IPS DF 6.9 (cell line): ENCODE results near the gene NEUROD1.

ENCODE experiments used
- DNase-seq: peaks from one replicate; pipeline ENCODE4 v3.0.0-alpha.2; 2013; ENCODE audit warnings: low read depth, low spot score
- H3K27ac ChIP-seq: one replicate; pipeline ENCODE4 v1.5.1; 2013; ENCODE audit warnings: low read length, control low read depth
- H3K27me3 ChIP-seq: 2 replicates; pipeline ENCODE4 v1.6.1; 2013; ENCODE audit warnings: mild to moderate bottlenecking, low read length; ENCODE audit not compliant: control insufficient read depth, insufficient read depth
- H3K36me3 ChIP-seq: 2 replicates; pipeline ENCODE4 v1.6.1; 2013; ENCODE audit warnings: low read length; ENCODE audit not compliant: control insufficient read depth, insufficient read depth
- H3K4me1 ChIP-seq: 2 replicates; pipeline ENCODE4 v1.6.1; 2013; ENCODE audit warnings: low read length; ENCODE audit not compliant: control insufficient read depth, insufficient read depth
- H3K4me3 ChIP-seq: 2 replicates; pipeline ENCODE4 v1.5.1; 2013; ENCODE audit warnings: mild to moderate bottlenecking, low read length
- H3K9me3 ChIP-seq: 2 replicates; pipeline ENCODE4 v1.6.1; 2013; ENCODE audit warnings: low read length, inconsistent platforms; ENCODE audit not compliant: control insufficient read depth, insufficient read depth
- WGBS: extraction: QIAGEN DNeasy Blood & Tissue Kit; methylation state at CpG from one replicate; pipeline ENCODE4 v1.1.7; 2013; ENCODE audit warnings: mixed read lengths, missing lambda C conversion rate; ENCODE audit not compliant: insufficient read length, insufficient coverage; 5-methylcytosine and 5-hydroxymethylcytosine counted together

The NEUROD1 gene

DNA sequence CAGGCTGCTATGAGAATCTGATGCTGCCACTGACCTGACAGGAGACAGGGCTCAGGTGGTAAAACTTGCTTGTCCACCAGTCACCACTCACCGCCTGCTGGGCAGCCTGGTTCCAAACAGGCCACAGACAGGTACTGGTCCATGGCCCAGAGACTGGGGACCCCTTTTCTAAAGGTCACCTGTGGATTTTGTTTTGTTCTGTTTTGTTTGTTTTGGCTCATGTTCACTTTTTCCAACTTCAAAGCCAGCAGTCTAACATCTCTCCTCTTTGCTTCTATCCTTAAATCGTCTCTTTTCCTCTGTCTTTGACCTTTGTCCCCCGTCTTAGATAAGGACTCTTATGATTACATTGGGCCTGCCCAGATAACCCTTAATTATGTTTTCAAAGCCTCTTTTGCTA lies 20.1 kb downstream of the NEUROD1 start:
- DNase-seq: no peak
- H3K4me3 ChIP-seq: no peak overlapping the region
- H3K4me1 ChIP-seq: no peaks in the 10 kb centered on the region
- H3K36me3 ChIP-seq: no peaks in the 10 kb centered on the region
- H3K27ac ChIP-seq: no peak overlapping the region
- H3K9me3 ChIP-seq: no peaks in the 10 kb centered on the region
- H3K27me3 ChIP-seq: peaks cover 33% of the 10 kb centered on the region
- WGBS: no CpG with 5 or more reads among the region's 3 CpGs

DNA sequence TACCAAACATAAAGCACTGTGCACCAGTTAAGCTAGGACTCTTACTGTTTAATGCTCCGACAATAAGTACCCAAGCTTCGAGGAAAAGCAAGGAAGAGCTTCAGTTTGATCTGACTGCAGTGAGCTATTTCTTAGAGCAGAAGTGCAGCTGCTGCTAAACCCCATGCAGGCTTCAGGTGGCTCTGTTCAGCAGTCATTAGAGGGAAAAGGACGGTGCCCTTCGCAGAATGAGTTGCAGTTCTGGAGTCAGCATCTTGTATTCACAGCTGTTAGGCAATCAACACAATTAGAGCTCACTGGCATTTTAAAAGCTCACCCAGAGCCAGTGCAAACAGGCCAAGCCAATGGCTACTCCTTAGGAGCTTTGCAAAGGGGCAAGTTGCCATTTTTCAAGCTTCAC lies 21.9 kb downstream of the NEUROD1 start:
- Histone ChIP-seq H3K4me3 (no peak overlapping the region), H3K9me3 (no peaks in the 10 kb centered on the region), H3K4me1 (no peaks in the 10 kb centered on the region), H3K27ac (no peak overlapping the region), H3K27me3 (peaks cover 36% of the 10 kb centered on the region), H3K36me3 (no peaks in the 10 kb centered on the region)
- WGBS: no CpG with 5 or more reads among the region's 4 CpGs
- DNase-seq: no peak

DNA sequence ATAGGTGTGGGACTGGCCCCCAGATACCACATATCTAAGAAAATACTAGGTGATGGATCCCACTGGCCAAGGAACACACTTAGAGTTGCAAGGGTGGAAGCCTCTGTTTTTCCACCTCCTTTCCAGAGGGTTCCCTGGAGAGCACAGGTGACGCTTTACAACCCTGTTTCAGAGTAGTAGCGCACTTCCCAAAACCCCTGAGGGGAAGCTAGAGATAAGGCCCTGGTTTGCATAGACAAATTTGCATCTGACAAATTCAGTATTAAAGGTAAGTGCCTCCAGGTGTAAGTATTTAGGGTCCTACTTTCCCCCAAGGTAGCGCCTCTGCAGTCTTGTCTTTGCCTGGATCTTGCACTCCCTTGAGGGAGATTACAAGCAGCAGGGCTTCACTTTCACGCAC lies 22.9 kb downstream of the NEUROD1 start:
- Histone ChIP-seq H3K27me3 (peaks cover 36% of the 10 kb centered on the region), H3K36me3 (no peaks in the 10 kb centered on the region), H3K9me3 (no peaks in the 10 kb centered on the region), H3K27ac (no peak overlapping the region), H3K4me1 (no peaks in the 10 kb centered on the region), H3K4me3 (peak overlapping the region; percentile 49; the same call in 1 of the 2 replicates)
- WGBS: no CpG with 5 or more reads among the region's 4 CpGs
- DNase-seq: no peak

DNA sequence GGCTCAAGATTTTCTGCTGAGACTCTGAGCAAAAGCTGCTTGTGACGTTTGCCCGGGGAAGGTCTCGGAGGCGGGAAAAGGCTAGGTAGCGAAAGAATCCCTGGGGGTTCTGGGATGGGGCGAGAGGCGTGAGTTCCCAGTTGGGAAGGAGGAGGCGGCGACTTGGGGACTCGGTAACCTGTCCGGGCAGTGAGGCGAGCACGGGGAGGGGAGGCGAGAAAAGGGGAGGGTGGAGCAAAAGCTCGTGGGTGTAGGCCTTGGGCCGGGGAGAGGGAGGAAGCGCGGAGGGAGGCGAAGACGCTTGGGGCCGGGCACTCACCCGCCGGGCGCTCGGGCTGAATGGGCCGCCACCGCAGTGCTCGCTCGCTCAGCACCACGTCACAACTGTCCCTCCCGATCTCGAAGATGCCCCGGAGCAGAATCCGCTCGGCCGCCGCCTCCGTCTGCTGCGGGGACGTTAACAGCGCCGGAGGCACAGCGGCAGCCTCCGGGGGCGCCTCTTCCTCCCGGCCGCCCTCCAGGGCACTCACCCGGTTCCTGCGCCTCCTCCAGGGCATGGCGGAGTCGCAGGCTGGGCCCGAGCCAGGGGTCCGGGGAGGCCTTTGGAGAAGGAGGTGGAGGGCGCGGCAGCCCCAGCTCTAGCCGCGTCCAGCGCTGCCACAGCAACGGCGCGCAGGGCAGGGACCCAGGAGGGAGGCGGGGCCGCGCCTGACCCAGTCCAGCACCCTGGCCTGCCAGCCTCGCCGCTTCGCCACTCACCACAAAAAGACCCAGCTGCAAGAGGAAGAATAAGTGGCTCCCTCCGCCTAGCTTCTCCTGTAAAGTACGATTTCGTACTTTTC lies 23.6 kb downstream of the NEUROD1 start, which contains the start of gene CERKL:
CERKL (minus strand) TSS at position 656 of the 842 bp plus-strand sequence; CDS start at position 557, 99 bp downstream.
- Histone ChIP-seq H3K27me3 (peaks cover 36% of the 10 kb centered on the region), H3K4me1 (no peaks in the 10 kb centered on the region), H3K27ac (no peak within 1 kb of the TSS), H3K36me3 (no peaks in the 10 kb centered on the region), H3K9me3 (no peaks in the 10 kb centered on the region), H3K4me3 (peak within 1 kb of the TSS; percentile 49; the same call in 1 of the 2 replicates)
- peak; percentile 79 for DNase-seq
- no CpG with 5 or more reads among the region's 70 CpGs for WGBS

DNA sequence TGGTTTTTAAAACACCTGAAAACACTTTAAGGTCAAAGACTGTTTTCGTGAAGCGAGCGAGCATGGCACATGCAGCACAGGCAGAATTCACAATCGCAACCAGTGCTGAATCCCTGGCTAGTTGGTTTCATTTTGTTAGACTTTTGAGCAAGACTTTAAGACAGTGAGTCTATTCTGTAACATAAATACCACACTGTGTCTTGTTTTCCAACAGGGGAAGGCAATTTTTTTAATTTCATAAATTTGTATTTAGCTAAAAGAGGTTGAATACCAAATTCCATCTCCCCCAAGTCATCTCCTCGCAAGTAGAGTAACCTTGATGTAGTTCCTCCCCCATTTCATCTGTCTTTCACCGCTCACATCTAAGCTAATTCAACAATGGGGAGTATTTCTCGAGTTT lies 24.8 kb downstream of the NEUROD1 start:
- Histone ChIP-seq H3K9me3 (no peaks in the 10 kb centered on the region), H3K27me3 (peaks cover 34% of the 10 kb centered on the region), H3K4me3 (no peak overlapping the region), H3K27ac (no peak overlapping the region), H3K4me1 (no peaks in the 10 kb centered on the region), H3K36me3 (no peaks in the 10 kb centered on the region)
- DNase-seq: no peak
- WGBS: no CpG with 5 or more reads among the region's 7 CpGs

DNA sequence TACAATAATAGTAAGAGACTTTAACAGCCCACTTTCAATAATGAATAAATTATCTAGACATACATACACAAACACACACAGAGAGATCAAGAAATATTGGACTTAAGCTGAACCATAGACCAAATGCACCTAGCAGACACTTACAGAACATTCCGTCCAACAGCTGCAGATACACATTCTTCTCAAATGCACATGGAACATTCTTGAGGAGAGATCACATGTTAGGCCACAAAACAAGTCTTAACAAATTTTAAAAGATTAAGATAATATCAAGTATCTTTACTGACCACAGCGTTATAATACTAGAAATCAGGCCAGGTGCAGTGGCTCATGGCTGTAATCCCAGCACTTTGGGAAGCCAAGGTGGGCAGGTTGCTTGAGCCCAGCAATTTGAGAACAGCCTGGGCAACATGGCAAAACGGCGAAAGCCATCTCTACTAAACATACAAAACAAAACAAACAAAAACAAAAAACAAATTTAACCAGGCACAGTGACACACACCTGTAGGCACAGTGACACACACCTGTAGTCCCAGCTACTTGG lies 30.8 kb downstream of the NEUROD1 start:
- no peaks in the 10 kb centered on the region for H3K9me3 ChIP-seq
- no peaks in the 10 kb centered on the region for H3K36me3 ChIP-seq
- no CpG with 5 or more reads among the region's 4 CpGs for WGBS

DNA sequence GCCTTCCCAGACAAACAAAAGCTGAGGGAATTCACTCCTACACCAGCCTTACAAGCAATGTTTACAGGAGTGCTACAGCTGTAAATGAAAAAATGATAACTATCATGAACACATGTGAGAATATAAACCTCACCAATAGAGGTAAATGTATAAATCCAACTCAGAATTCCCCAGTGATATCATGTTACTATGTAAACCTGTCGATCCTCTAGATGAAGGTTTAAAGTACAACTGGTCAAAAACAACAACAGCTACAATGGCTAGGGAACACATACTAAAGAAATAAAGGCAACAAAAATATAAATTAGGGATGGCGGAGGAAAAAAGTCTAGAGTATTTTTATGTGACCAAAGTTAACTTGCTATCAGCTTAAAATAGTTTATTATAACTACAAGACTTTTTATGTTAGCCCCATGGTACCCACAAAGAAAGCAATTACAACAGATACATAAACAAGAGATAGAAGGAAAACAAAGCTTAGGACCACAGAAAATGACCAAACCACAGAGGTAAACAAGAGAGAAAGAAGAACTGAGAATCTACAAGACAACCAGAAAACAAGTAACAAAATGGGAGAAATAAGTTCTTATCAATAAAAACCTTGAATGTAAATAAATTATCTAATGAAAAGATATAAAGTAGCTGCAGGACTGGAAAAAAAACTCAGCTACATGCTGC lies 31.7 kb downstream of the NEUROD1 start:
- WGBS: no CpG with 5 or more reads among the region's 2 CpGs
- no peaks in the 10 kb centered on the region for H3K27me3 ChIP-seq
- DNase-seq: no peak
- no peaks in the 10 kb centered on the region for H3K9me3 ChIP-seq
- H3K36me3 ChIP-seq: no peaks in the 10 kb centered on the region
- H3K4me1 ChIP-seq: no peaks in the 10 kb centered on the region; the same call in 1 of the 2 replicates
- no peak overlapping the region for H3K4me3 ChIP-seq
- H3K27ac ChIP-seq: no peak overlapping the region

More for the DNA sequence above, 30.8 kb downstream of the NEUROD1 start:
- DNase-seq: no peak
- H3K4me1 ChIP-seq: no peaks in the 10 kb centered on the region; the same call in 1 of the 2 replicates
- H3K4me3 ChIP-seq: no peak overlapping the region
- no peak overlapping the region for H3K27ac ChIP-seq
- no peaks in the 10 kb centered on the region; the same call in 1 of the 2 replicates for H3K27me3 ChIP-seq

DNA sequence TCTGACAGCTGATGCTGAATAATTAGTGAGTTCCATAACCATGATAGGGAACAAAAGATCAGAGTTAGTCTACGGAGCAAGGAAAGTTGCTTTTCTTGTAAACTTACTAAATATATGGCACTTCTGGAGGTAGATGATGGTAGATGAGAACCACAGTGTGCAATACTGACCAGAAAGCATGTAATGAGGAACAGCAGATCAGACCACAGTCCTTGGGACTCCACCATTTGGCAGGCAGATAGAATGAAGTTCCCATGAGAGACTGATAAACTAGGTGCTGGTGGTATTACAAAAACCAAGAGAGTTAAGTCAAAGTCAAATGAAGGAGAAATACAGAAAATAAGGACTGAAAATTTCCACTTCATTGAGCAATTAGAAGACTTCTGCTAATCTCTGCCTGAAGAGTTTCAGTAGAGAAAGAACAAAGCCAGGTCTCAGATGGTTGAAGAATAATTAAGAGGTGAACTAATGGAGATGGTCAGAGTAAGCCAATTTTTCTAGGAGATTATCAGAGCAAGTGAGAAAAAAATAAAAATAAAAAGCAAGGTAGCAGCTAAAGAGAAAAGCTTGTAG lies 33.8 kb downstream of the NEUROD1 start:
- H3K27me3 ChIP-seq: no peaks in the 10 kb centered on the region
- H3K36me3 ChIP-seq: no peaks in the 10 kb centered on the region
- DNase-seq: no peak
- WGBS: no CpG with 5 or more reads among the region's 1 CpG
- no peak overlapping the region for H3K27ac ChIP-seq
- H3K4me3 ChIP-seq: no peak overlapping the region
- no peaks in the 10 kb centered on the region for H3K9me3 ChIP-seq
- no peaks in the 10 kb centered on the region; the same call in 1 of the 2 replicates for H3K4me1 ChIP-seq

DNA sequence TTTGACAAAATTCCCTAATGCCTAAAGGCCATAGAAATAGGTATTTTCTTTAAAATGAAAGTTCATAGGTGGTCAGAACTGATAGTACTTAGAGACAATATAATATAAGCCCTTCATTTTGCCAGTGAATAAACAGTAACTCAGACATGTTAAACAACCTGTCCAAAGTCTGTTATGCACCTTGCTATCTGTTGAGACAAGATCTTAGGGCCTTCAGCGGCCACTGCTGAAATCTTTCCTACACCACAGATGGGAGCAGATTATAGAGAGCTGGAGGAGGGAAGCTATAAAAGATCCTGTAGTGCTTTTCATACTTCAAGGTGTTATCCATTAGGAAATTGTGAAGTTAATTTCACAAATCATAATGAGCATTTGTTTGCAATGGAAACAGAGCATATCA lies 37.2 kb downstream of the NEUROD1 start:
- no peak for DNase-seq
- Histone ChIP-seq H3K27me3 (no peaks in the 10 kb centered on the region), H3K27ac (no peak overlapping the region), H3K36me3 (no peaks in the 10 kb centered on the region), H3K9me3 (no peaks in the 10 kb centered on the region), H3K4me1 (no peaks in the 10 kb centered on the region), H3K4me3 (no peak overlapping the region)
- WGBS: no CpG with 5 or more reads among the region's 1 CpG

DNA sequence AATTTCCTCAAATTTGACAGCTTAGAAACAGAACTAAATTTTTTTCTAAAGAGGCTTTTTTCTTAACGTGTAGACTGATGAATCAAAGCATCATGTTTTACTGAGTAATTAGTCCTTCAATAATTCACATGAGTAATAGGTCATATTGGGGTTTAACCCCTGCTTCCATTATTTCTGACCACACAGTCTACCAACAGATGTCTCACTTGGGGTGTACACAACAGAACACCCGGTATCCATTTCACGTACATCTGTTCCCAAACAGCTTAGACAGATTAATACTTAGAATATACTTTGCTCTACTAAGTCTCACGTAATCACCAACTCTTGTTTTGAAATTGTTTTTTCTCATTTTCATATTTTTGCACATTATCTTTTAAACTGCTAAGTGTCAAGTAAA lies 38.2 kb downstream of the NEUROD1 start:
- Histone ChIP-seq H3K4me1 (no peaks in the 10 kb centered on the region), H3K4me3 (no peak overlapping the region), H3K36me3 (no peaks in the 10 kb centered on the region), H3K27ac (no peak overlapping the region), H3K9me3 (no peaks in the 10 kb centered on the region), H3K27me3 (no peaks in the 10 kb centered on the region)
- WGBS: no CpG with 5 or more reads among the region's 4 CpGs
- no peak for DNase-seq
